Measurements from ENCODE around the gene PITPNC1.
"Not testable (repeated sequence)": the region's sequence is repeated elsewhere in the genome, so short reads cannot be mapped to it uniquely, and the experiment has no call there.

Gene PITPNC1

DNA sequence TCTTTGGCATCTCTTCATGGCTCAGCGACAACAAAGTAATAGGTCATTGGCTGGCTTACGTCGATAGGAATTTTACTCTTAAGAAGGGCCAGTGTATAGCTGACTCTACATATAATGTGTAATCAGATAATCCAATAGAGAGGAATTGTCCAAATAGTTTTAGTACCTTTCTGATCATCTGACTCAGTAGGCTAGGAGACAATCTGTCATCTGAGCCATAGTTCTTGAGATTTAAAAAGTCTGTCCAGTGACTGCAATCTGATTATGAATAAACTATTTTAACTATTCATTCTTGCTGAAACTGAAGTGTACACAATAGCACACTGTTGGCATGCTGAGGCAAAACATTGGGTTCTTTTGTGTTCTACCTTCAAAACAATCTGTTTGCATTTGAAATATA lies 319.3 kb downstream of the PITPNC1 start:
- no peak overlapping the region for H3K4me3 ChIP-seq (ENCODE audit: insufficient read depth, low read depth, low read length, poor library complexity, severe bottlenecking)
- H3K36me3 ChIP-seq (ENCODE audit: control insufficient read depth, insufficient read depth, low read length): peaks cover 18% of the 10 kb centered on the region
- H3K27ac ChIP-seq (ENCODE audit: insufficient read depth, low read length, poor library complexity, severe bottlenecking): no peak overlapping the region
- DNase-seq: no peak
- no peaks in the 10 kb centered on the region for H3K4me1 ChIP-seq (ENCODE audit: control insufficient read depth, insufficient read depth, low read length, poor library complexity, severe bottlenecking)
- H3K27me3 ChIP-seq (replicated peaks; ENCODE audit: control insufficient read depth, insufficient read depth, low read length, poor library complexity, severe bottlenecking): no peaks in the 10 kb centered on the region
- H3K9me3 ChIP-seq (ENCODE audit: control insufficient read depth, low read length): no peaks in the 10 kb centered on the region

DNA sequence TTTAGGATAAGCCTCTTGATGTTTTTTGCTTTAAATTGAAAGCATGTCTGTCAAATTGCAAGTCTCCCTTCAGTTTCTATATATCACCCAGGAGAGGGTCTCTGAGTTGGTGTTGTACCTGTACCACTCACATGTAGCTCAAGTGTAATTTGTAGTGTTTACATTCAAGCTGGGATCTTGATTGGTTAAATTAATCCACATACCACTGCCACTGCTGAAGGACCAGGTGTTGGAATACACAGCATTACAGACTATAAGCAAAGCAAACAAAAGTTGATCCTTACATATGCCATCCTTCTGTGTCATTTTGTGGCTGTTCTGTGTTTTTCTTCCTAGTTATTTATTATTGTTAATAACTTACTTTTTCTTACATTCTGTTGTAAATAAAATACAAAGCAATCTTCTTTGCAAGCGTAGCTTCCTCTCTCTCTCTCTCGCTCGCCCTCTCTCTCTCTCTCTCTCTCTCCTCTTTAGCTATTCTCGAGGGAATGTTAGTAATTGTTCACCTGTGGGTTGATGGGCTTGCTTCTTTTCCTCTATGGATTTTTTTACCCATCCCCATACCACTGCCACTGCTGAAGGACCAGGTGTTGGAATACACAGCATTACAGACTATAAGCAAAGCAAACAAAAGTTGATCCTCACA lies 319.9 kb downstream of the PITPNC1 start:
- Histone ChIP-seq H3K36me3 (ENCODE audit: control insufficient read depth, insufficient read depth, low read length) (peaks cover 18% of the 10 kb centered on the region), H3K4me1 (ENCODE audit: control insufficient read depth, insufficient read depth, low read length, poor library complexity, severe bottlenecking) (no peaks in the 10 kb centered on the region), H3K4me3 (ENCODE audit: insufficient read depth, low read depth, low read length, poor library complexity, severe bottlenecking) (no peak overlapping the region), H3K27ac (ENCODE audit: insufficient read depth, low read length, poor library complexity, severe bottlenecking) (no peak overlapping the region), H3K9me3 (ENCODE audit: control insufficient read depth, low read length) (no peaks in the 10 kb centered on the region), H3K27me3 (replicated peaks; ENCODE audit: control insufficient read depth, insufficient read depth, low read length, poor library complexity, severe bottlenecking) (no peaks in the 10 kb centered on the region)
- no peak for DNase-seq

DNA sequence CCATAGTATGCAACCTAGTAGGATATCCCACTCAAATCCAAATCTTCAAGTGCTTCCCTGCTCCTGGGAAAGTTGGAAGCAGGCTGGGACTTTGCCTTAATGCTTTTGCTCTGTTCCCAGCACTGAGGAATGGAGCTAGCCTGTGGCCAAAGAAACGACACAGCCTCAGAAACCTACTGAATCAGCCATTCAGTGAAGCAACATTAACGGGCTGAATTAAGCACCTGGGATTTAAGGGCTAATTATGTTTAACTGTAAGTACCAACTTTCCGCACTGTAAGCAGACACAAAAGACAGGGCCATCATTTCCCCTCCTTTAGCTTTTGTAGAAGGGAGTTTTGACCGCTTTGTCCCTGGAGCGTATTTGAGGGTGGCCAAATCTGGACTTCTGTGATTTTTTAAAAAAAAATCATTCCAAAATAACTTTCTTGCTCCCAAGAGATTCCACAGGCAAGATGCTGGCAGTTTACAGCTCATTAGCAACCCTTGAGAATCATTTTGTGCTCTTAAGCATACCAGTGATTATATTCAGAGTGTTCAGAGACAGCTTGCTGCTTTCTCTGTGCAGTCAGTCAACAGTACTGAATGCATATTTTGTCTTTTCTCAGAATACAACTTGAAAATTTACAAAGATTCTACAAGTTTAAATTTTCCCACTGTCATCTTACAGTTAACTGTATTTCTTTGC lies 323.1 kb downstream of the PITPNC1 start:
- Histone ChIP-seq H3K4me3 (ENCODE audit: insufficient read depth, low read depth, low read length, poor library complexity, severe bottlenecking) (no peak overlapping the region), H3K27ac (ENCODE audit: insufficient read depth, low read length, poor library complexity, severe bottlenecking) (no peak overlapping the region), H3K9me3 (ENCODE audit: control insufficient read depth, low read length) (no peaks in the 10 kb centered on the region), H3K36me3 (ENCODE audit: control insufficient read depth, insufficient read depth, low read length) (no peaks in the 10 kb centered on the region), H3K27me3 (replicated peaks; ENCODE audit: control insufficient read depth, insufficient read depth, low read length, poor library complexity, severe bottlenecking) (no peaks in the 10 kb centered on the region), H3K4me1 (ENCODE audit: control insufficient read depth, insufficient read depth, low read length, poor library complexity, severe bottlenecking) (no peaks in the 10 kb centered on the region)
- no peak for DNase-seq

DNA sequence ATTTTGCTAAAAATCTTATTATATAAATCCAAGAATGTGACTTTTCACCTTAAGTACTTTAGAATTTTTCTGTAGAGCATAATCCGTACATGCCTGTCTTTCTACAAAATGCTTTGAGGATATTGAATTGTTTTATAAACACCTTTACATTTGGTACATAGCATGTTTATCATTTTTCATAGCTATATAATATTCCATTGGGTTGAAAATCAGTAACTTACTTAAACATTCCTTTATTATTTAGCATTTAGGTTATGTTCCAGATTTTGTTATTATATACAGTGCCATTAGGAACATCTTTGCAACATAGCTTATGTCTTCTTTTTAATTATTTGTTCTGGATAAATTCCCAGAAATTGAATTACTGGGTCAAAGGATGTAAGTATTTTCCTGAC lies 323.6 kb downstream of the PITPNC1 start:
- Histone ChIP-seq H3K9me3 (ENCODE audit: control insufficient read depth, low read length) (no peaks in the 10 kb centered on the region), H3K27ac (ENCODE audit: insufficient read depth, low read length, poor library complexity, severe bottlenecking) (no peak overlapping the region), H3K4me3 (ENCODE audit: insufficient read depth, low read depth, low read length, poor library complexity, severe bottlenecking) (no peak overlapping the region), H3K36me3 (ENCODE audit: control insufficient read depth, insufficient read depth, low read length) (no peaks in the 10 kb centered on the region), H3K4me1 (ENCODE audit: control insufficient read depth, insufficient read depth, low read length, poor library complexity, severe bottlenecking) (no peaks in the 10 kb centered on the region), H3K27me3 (replicated peaks; ENCODE audit: control insufficient read depth, insufficient read depth, low read length, poor library complexity, severe bottlenecking) (no peaks in the 10 kb centered on the region)
- DNase-seq: no peak

DNA sequence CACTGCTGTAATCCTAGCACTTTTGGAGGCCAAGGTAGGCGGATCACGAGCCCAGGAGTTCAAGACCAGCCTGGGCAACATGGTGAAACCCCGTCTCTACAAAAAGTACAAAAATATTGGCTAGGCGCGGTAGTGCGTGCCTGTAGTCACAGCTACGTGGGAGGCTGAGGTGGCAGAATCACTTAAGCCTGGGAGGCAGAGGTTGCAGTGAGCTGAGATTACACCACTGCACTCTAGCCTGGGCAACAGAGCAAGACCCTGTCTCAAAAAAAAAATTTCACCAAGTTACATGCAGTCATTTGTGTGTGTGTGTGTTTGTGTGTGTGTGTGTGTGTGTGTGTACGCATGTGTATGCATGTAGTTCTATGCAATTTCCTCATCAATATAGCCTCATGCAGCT lies 325.8 kb downstream of the PITPNC1 start:
- not testable (repeated sequence) for H3K36me3 ChIP-seq (ENCODE audit: control insufficient read depth, insufficient read depth, low read length); H3K4me1 ChIP-seq (ENCODE audit: control insufficient read depth, insufficient read depth, low read length, poor library complexity, severe bottlenecking); H3K4me3 ChIP-seq (ENCODE audit: insufficient read depth, low read depth, low read length, poor library complexity, severe bottlenecking); H3K9me3 ChIP-seq (ENCODE audit: control insufficient read depth, low read length); H3K27ac ChIP-seq (ENCODE audit: insufficient read depth, low read length, poor library complexity, severe bottlenecking); H3K27me3 ChIP-seq (replicated peaks; ENCODE audit: control insufficient read depth, insufficient read depth, low read length, poor library complexity, severe bottlenecking); DNase-seq

DNA sequence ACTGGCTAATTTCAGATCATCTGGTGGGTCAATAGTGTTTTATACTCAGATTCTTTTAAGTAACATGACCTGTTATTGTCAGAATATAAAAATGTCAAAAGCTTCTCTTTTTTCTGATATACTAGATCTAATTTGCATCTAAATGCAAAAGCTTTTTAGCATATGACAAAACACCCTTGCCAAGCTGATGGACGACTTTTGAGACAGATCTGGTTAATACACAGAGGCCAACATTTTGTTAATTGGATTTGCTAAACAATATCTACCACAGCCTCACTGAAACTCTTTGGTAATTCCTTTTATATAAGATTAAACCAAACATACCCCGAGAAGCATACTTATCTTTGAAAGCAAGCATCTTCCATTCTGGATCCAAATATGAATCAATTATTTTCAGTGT lies 330.4 kb downstream of the PITPNC1 start:
- Histone ChIP-seq H3K36me3 (ENCODE audit: control insufficient read depth, insufficient read depth, low read length) (no peaks in the 10 kb centered on the region), H3K27me3 (replicated peaks; ENCODE audit: control insufficient read depth, insufficient read depth, low read length, poor library complexity, severe bottlenecking) (no peaks in the 10 kb centered on the region), H3K9me3 (ENCODE audit: control insufficient read depth, low read length) (no peaks in the 10 kb centered on the region), H3K4me1 (ENCODE audit: control insufficient read depth, insufficient read depth, low read length, poor library complexity, severe bottlenecking) (no peaks in the 10 kb centered on the region), H3K4me3 (ENCODE audit: insufficient read depth, low read depth, low read length, poor library complexity, severe bottlenecking) (no peak overlapping the region), H3K27ac (ENCODE audit: insufficient read depth, low read length, poor library complexity, severe bottlenecking) (no peak overlapping the region)
- DNase-seq: no peak

DNA sequence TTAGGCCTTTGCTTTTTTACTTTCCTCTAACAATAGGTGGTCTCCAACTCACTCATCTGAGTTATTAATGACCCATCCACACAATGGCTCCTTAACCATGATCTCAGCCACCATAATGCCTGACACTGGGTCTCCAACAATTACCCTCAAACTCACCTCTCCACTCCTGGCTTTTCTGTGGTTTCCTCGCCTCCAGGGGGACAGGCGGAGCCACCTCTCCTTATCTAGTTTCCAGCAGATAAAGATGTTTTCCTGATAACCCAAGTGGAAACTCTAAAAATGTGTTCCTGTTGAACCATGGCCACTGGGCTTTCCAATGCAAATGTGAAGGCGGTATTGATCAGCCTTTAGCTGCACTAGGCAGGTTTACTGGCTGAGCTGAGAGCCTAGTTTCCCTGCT lies 331.3 kb downstream of the PITPNC1 start:
- no peak for DNase-seq
- Histone ChIP-seq H3K9me3 (ENCODE audit: control insufficient read depth, low read length) (no peaks in the 10 kb centered on the region), H3K36me3 (ENCODE audit: control insufficient read depth, insufficient read depth, low read length) (no peaks in the 10 kb centered on the region), H3K4me3 (ENCODE audit: insufficient read depth, low read depth, low read length, poor library complexity, severe bottlenecking) (no peak overlapping the region), H3K27ac (ENCODE audit: insufficient read depth, low read length, poor library complexity, severe bottlenecking) (no peak overlapping the region), H3K4me1 (ENCODE audit: control insufficient read depth, insufficient read depth, low read length, poor library complexity, severe bottlenecking) (no peaks in the 10 kb centered on the region), H3K27me3 (replicated peaks; ENCODE audit: control insufficient read depth, insufficient read depth, low read length, poor library complexity, severe bottlenecking) (no peaks in the 10 kb centered on the region)

DNA sequence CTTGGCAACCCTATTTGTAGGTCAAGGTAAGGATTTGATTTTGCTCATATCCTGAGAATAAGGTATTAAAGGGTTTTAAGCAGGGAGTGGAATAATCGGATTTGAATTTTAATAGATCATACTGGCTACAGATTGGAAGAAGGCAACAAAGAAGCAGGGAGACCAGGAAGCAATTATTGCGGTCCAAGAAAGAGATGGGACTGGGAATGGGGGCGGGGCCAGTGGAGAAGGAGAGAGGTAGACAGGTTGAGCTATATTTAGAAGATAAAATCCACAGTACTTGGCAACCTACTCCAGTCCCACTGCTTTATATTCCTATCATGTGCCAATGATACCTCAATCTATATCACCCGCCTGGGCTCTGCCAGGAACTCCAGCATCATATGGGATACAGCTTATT lies 334.8 kb downstream of the PITPNC1 start:
- H3K36me3 ChIP-seq (ENCODE audit: control insufficient read depth, insufficient read depth, low read length): no peaks in the 10 kb centered on the region
- no peak overlapping the region for H3K27ac ChIP-seq (ENCODE audit: insufficient read depth, low read length, poor library complexity, severe bottlenecking)
- H3K4me3 ChIP-seq (ENCODE audit: insufficient read depth, low read depth, low read length, poor library complexity, severe bottlenecking): no peak overlapping the region
- no peak for DNase-seq
- H3K4me1 ChIP-seq (ENCODE audit: control insufficient read depth, insufficient read depth, low read length, poor library complexity, severe bottlenecking): peaks cover under 1% of the 10 kb centered on the region
- no peaks in the 10 kb centered on the region for H3K27me3 ChIP-seq (replicated peaks; ENCODE audit: control insufficient read depth, insufficient read depth, low read length, poor library complexity, severe bottlenecking)
- no peaks in the 10 kb centered on the region for H3K9me3 ChIP-seq (ENCODE audit: control insufficient read depth, low read length)

DNA sequence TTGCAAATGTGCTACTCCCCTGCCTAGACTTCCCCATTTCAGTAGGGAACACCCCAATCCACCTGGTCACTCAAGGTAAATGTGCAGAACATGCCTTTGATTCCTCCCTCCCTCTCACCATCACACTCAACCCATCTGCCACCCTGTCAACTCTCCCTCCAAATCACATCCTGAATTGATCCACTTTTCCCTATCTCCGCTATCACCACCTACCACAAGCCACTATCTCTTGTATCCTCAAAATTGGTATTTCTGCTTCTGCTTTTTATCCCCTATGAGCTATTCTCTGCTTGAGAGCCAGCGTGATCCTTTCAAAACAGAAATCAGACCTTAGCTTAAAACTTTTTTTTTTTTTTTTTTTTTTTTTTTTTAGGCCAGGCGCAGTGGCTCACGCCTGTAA lies 335.3 kb downstream of the PITPNC1 start:
- Histone ChIP-seq H3K4me3 (ENCODE audit: insufficient read depth, low read depth, low read length, poor library complexity, severe bottlenecking) (no peak overlapping the region), H3K9me3 (ENCODE audit: control insufficient read depth, low read length) (no peaks in the 10 kb centered on the region), H3K27ac (ENCODE audit: insufficient read depth, low read length, poor library complexity, severe bottlenecking) (no peak overlapping the region), H3K4me1 (ENCODE audit: control insufficient read depth, insufficient read depth, low read length, poor library complexity, severe bottlenecking) (peaks cover 3% of the 10 kb centered on the region), H3K36me3 (ENCODE audit: control insufficient read depth, insufficient read depth, low read length) (no peaks in the 10 kb centered on the region), H3K27me3 (replicated peaks; ENCODE audit: control insufficient read depth, insufficient read depth, low read length, poor library complexity, severe bottlenecking) (no peaks in the 10 kb centered on the region)
- no peak for DNase-seq

DNA sequence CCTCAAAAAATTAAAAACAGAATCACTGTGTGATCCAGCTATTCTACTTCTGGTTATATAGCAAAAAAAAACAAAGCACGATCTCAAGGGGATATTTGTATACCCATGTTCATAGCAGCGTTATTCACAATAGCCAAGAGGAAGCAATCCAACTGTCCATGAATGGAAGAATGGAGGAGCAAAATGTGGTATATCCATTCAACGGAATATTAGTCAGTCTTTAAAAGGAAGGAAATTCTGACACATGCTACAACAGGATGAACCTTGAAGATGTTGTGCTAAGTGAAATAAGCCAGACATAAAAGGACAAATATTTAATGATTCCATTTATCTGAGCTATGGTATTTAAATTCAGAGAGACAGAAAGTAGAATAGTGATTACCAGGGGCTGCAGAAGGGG lies 336.1 kb downstream of the PITPNC1 start:
- DNase-seq: no peak
- Histone ChIP-seq H3K9me3 (ENCODE audit: control insufficient read depth, low read length) (no peaks in the 10 kb centered on the region), H3K4me3 (ENCODE audit: insufficient read depth, low read depth, low read length, poor library complexity, severe bottlenecking) (no peak overlapping the region), H3K27ac (ENCODE audit: insufficient read depth, low read length, poor library complexity, severe bottlenecking) (no peak overlapping the region), H3K27me3 (replicated peaks; ENCODE audit: control insufficient read depth, insufficient read depth, low read length, poor library complexity, severe bottlenecking) (no peaks in the 10 kb centered on the region), H3K36me3 (ENCODE audit: control insufficient read depth, insufficient read depth, low read length) (no peaks in the 10 kb centered on the region), H3K4me1 (ENCODE audit: control insufficient read depth, insufficient read depth, low read length, poor library complexity, severe bottlenecking) (peaks cover 3% of the 10 kb centered on the region)
